ENCODE measurements around the gene PDP2.

PDP2 gene

DNA sequence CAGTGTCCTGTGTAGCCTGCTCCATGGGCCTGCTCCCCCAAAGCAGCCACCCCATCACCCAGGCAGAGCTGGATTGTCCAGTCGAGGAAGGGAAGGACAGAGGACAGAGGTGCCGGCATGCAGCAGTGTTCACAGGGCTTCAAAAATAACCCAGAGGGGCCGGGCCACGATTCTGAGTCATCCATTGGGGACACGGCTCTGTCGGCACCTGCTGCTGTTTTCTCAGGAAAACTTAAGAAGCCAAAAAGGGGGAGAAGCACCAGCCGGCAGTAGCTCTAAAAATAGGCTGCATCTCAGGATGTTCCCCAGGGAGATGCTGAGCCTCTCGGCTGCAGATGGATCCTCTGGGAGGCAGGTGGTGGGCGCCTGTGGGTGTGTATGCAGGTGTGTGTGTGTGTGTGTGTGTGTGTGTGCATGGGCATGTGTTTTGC lies 34.5 kb upstream of the PDP2 start:
- H3K36me3 ChIP-seq (ENCODE audit: control insufficient read depth, insufficient read depth, low read length): no peaks in the 10 kb centered on the region
- no peaks in the 10 kb centered on the region for H3K4me1 ChIP-seq (ENCODE audit: control insufficient read depth, insufficient read depth, low read length)
- H3K9ac ChIP-seq (ENCODE audit: low read depth, low read length): no peak overlapping the region
- no peaks in the 10 kb centered on the region for H3K9me3 ChIP-seq (ENCODE audit: control insufficient read depth, insufficient read depth, low read length)
- H3K27ac ChIP-seq (ENCODE audit: low read depth, low read length): no peak overlapping the region
- no peak overlapping the region for H3K4me3 ChIP-seq (ENCODE audit: low read depth, low read length)
- H3K27me3 ChIP-seq (ENCODE audit: control insufficient read depth, insufficient read depth, low read length): peaks cover 60% of the 10 kb centered on the region

DNA sequence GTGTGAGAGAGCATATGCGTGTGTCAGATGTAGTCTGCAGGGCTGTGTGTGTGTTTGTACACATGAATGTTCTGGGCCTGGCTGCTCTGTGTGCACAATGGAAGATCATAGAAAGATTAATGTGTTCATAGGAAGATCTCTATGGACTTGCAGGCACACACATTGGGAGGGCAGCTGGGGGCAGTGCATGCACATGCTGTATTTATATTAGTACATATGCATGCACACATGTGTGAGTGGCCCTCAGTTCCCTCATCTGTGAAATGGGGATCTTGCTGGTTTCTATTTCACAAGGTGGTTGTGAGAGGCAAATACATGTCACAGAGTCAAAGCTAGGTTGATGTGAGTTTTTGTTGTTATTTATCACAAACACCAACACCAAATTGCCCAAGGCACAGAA lies 34.0 kb upstream of the PDP2 start:
- no peaks in the 10 kb centered on the region for H3K36me3 ChIP-seq (ENCODE audit: control insufficient read depth, insufficient read depth, low read length)
- H3K27me3 ChIP-seq (ENCODE audit: control insufficient read depth, insufficient read depth, low read length): peaks cover 59% of the 10 kb centered on the region
- no peak overlapping the region for H3K4me3 ChIP-seq (ENCODE audit: low read depth, low read length)
- H3K9me3 ChIP-seq (ENCODE audit: control insufficient read depth, insufficient read depth, low read length): no peaks in the 10 kb centered on the region
- no peak overlapping the region for H3K27ac ChIP-seq (ENCODE audit: low read depth, low read length)
- H3K4me1 ChIP-seq (ENCODE audit: control insufficient read depth, insufficient read depth, low read length): no peaks in the 10 kb centered on the region
- H3K9ac ChIP-seq (ENCODE audit: low read depth, low read length): no peak overlapping the region

DNA sequence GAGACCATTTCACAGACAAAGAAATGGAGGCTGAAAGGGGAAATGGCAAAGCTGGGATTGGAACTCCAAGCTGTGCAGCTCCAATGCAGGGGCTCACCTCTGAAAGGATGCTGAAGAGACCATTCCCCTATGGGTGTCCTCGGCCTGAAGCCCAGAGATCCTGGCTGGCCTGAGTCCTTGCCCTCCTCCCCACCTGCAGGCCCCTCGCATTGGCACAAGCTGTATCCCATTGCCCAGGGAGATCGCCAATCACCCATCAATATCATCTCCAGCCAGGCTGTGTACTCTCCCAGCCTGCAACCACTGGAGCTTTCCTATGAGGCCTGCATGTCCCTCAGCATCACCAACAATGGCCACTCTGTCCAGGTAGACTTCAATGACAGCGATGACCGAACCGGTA lies 33.5 kb upstream of the PDP2 start:
- no peaks in the 10 kb centered on the region for H3K36me3 ChIP-seq (ENCODE audit: control insufficient read depth, insufficient read depth, low read length)
- no peak overlapping the region for H3K9ac ChIP-seq (ENCODE audit: low read depth, low read length)
- no peak overlapping the region for H3K4me3 ChIP-seq (ENCODE audit: low read depth, low read length)
- H3K9me3 ChIP-seq (ENCODE audit: control insufficient read depth, insufficient read depth, low read length): no peaks in the 10 kb centered on the region
- H3K27me3 ChIP-seq (ENCODE audit: control insufficient read depth, insufficient read depth, low read length): peaks cover 55% of the 10 kb centered on the region
- no peak overlapping the region for H3K27ac ChIP-seq (ENCODE audit: low read depth, low read length)
- H3K4me1 ChIP-seq (ENCODE audit: control insufficient read depth, insufficient read depth, low read length): no peaks in the 10 kb centered on the region

DNA sequence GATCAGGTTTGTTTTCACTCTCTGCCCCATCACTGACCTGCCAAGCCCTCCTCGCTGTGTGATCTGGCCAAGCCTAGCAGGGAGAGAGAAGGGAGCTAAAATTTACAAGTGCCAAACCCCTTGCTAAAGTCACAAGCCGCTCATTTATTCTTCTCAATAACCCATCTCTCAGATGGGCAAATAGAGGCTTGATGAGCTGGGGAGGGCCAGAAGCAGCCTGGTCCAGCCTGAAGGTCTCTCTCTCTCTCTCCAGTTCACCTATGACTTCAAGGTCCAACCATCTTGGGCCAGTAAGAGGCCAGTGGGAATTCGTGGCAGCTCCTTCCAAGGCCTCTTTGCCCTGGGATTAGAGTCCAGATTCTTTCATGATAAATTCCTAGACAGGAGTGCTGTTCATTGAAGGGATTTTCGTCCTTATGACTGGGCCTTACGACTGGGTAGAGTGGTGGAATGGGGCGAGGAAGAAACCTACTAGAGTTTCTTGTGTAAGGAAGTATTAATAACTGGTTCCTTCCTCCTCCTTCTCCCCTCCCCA lies 32.7 kb upstream of the PDP2 start:
- H3K4me1 ChIP-seq (ENCODE audit: control insufficient read depth, insufficient read depth, low read length): no peaks in the 10 kb centered on the region
- no peak overlapping the region for H3K4me3 ChIP-seq (ENCODE audit: low read depth, low read length)
- no peak overlapping the region for H3K27ac ChIP-seq (ENCODE audit: low read depth, low read length)
- H3K36me3 ChIP-seq (ENCODE audit: control insufficient read depth, insufficient read depth, low read length): no peaks in the 10 kb centered on the region
- no peaks in the 10 kb centered on the region for H3K9me3 ChIP-seq (ENCODE audit: control insufficient read depth, insufficient read depth, low read length)
- H3K27me3 ChIP-seq (ENCODE audit: control insufficient read depth, insufficient read depth, low read length): peaks cover 50% of the 10 kb centered on the region
- no peak overlapping the region for H3K9ac ChIP-seq (ENCODE audit: low read depth, low read length)

DNA sequence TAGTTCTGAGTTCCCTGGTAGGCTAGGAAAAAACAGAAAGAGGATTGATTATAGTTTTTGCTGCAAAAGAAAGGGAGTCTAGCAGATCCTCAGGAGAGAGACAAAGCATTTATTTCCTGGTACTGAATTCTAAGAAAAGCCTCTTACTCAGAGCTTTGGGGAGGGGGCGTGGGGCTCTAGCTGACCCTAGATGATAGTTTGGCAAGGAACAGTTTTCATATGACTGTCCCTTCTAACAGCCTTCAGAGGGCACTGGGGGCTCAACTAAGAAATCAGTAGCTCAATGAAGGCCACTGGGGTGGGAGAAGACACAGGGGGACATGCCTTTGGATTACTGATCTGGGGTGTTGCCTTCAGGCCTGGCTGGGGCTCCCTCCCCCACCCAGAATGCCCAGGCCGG lies 32.1 kb upstream of the PDP2 start:
- Histone ChIP-seq H3K4me1 (ENCODE audit: control insufficient read depth, insufficient read depth, low read length) (no peaks in the 10 kb centered on the region), H3K27ac (ENCODE audit: low read depth, low read length) (no peak overlapping the region), H3K4me3 (ENCODE audit: low read depth, low read length) (no peak overlapping the region), H3K9me3 (ENCODE audit: control insufficient read depth, insufficient read depth, low read length) (no peaks in the 10 kb centered on the region), H3K27me3 (ENCODE audit: control insufficient read depth, insufficient read depth, low read length) (peaks cover 45% of the 10 kb centered on the region), H3K9ac (ENCODE audit: low read depth, low read length) (no peak overlapping the region), H3K36me3 (ENCODE audit: control insufficient read depth, insufficient read depth, low read length) (no peaks in the 10 kb centered on the region)

DNA sequence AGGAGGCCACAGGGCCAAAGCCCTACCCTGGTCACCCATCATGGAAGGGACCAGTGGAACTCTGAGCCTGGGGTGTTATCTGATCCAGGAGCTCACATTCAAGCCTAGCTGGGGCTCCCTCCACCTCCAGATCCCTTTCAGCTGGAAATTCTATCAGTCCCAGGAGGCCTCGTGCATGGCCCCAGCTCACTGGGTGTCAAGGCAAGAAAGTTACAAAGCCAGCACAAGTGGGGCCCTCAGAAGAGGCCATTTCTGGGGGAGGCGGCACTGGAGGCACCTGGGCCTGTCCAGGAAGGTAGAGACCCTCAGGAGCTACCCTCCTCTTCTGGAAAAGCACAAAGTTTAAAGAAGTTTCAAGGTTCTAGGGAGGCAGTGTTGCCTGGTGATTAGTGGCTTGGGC lies 31.3 kb upstream of the PDP2 start:
- H3K27ac ChIP-seq (ENCODE audit: low read depth, low read length): no peak overlapping the region
- H3K9me3 ChIP-seq (ENCODE audit: control insufficient read depth, insufficient read depth, low read length): no peaks in the 10 kb centered on the region
- no peak overlapping the region for H3K4me3 ChIP-seq (ENCODE audit: low read depth, low read length)
- peaks cover 36% of the 10 kb centered on the region for H3K27me3 ChIP-seq (ENCODE audit: control insufficient read depth, insufficient read depth, low read length)
- H3K36me3 ChIP-seq (ENCODE audit: control insufficient read depth, insufficient read depth, low read length): no peaks in the 10 kb centered on the region
- no peaks in the 10 kb centered on the region for H3K4me1 ChIP-seq (ENCODE audit: control insufficient read depth, insufficient read depth, low read length)
- H3K9ac ChIP-seq (ENCODE audit: low read depth, low read length): no peak overlapping the region

DNA sequence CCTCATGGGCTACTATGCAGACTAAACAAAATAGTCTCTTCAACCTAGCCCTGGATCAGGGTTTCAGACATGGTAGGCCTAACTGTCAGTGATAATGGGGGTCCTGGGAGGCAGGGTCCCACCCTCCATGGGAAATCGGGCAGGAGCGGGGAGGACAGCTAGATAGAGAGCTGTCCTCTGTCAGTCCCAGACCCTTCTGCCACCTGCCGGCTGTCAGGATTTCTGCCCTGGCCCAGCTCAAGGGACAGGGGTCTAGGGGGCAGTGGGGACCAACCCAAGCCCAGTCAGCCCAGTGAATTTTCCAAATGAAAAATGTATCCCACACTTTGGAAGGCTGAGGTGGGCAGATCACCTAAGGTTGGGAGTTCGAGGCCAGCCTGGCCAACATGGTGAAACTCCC lies 30.8 kb upstream of the PDP2 start:
- Histone ChIP-seq H3K4me1 (ENCODE audit: control insufficient read depth, insufficient read depth, low read length) (no peaks in the 10 kb centered on the region), H3K9ac (ENCODE audit: low read depth, low read length) (no peak overlapping the region), H3K9me3 (ENCODE audit: control insufficient read depth, insufficient read depth, low read length) (no peaks in the 10 kb centered on the region), H3K4me3 (ENCODE audit: low read depth, low read length) (no peak overlapping the region), H3K27ac (ENCODE audit: low read depth, low read length) (no peak overlapping the region), H3K27me3 (ENCODE audit: control insufficient read depth, insufficient read depth, low read length) (peaks cover 31% of the 10 kb centered on the region), H3K36me3 (ENCODE audit: control insufficient read depth, insufficient read depth, low read length) (no peaks in the 10 kb centered on the region)

DNA sequence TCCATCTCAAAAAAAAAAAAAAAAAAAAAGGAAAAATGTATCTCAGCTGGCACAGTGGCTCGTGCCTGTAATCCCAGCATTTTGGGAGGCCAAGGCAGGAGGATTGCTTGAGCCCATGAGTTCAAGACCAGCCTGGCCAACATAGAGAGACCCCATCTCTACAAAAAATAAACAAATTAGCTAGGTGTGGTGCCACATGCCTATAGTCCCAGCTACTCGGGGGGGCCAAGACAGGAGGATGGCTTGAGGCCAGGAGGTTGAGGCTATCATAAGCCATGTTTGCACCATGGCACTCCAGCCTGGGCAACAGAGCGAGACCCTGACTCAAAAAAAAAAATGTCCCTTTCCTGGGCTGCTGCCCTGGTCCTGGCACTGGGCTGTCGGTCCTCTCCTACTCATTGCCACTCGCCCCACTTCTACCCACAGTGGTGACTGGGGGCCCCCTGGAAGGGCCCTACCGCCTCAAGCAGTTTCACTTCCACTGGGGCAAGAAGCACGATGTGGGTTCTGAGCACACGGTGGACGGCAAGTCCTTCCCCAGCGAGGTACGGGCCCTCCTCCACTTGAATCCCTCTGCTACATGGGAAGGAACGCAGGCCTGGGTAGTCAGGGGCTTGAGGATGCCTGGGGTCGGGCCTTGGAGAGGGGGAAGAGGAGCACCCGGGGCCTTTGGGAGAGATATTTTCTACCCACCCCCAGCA lies 30.1 kb upstream of the PDP2 start:
- H3K27ac ChIP-seq (ENCODE audit: low read depth, low read length): no peak overlapping the region
- H3K36me3 ChIP-seq (ENCODE audit: control insufficient read depth, insufficient read depth, low read length): no peaks in the 10 kb centered on the region
- H3K4me3 ChIP-seq (ENCODE audit: low read depth, low read length): no peak overlapping the region
- H3K27me3 ChIP-seq (ENCODE audit: control insufficient read depth, insufficient read depth, low read length): peaks cover 24% of the 10 kb centered on the region
- no peaks in the 10 kb centered on the region for H3K9me3 ChIP-seq (ENCODE audit: control insufficient read depth, insufficient read depth, low read length)
- H3K4me1 ChIP-seq (ENCODE audit: control insufficient read depth, insufficient read depth, low read length): no peaks in the 10 kb centered on the region
- H3K9ac ChIP-seq (ENCODE audit: low read depth, low read length): no peak overlapping the region

DNA sequence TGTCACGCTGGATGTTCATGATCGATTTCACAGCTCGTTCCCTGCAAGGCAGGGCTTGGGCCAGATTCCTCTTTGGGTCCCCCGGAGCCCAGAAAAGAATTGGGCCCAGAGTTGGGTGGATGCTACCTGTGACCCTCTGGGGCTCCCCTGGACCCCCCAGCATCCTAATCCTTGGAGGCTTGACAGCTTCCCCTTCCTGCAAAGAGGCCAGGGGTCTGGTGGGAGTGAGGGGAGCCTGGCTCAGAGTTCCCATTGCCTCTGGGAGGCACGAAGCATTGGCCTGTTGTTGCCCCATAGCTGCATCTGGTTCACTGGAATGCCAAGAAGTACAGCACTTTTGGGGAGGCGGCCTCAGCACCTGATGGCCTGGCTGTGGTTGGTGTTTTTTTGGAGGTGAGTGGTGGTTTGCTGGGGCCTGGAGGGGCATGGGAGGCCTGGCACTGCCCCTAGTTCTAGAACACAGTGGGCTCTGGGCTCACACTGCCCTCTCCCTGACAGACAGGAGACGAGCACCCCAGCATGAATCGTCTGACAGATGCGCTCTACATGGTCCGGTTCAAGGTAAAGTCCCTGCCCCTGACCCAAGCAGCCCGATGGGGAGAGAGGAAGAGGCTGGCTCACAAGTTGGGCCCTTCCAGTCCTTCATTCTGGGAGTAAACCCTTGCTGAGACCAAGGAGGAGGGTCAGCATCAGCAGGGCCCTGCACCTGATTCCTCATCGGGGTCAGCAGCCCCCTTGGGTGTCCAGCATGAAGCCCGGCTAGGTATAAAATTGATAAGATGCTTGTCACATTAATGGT lies 28.9 kb upstream of the PDP2 start:
- Histone ChIP-seq H3K4me3 (ENCODE audit: low read depth, low read length) (no peak overlapping the region), H3K27me3 (ENCODE audit: control insufficient read depth, insufficient read depth, low read length) (peaks cover 13% of the 10 kb centered on the region), H3K4me1 (ENCODE audit: control insufficient read depth, insufficient read depth, low read length) (no peaks in the 10 kb centered on the region)

DNA sequence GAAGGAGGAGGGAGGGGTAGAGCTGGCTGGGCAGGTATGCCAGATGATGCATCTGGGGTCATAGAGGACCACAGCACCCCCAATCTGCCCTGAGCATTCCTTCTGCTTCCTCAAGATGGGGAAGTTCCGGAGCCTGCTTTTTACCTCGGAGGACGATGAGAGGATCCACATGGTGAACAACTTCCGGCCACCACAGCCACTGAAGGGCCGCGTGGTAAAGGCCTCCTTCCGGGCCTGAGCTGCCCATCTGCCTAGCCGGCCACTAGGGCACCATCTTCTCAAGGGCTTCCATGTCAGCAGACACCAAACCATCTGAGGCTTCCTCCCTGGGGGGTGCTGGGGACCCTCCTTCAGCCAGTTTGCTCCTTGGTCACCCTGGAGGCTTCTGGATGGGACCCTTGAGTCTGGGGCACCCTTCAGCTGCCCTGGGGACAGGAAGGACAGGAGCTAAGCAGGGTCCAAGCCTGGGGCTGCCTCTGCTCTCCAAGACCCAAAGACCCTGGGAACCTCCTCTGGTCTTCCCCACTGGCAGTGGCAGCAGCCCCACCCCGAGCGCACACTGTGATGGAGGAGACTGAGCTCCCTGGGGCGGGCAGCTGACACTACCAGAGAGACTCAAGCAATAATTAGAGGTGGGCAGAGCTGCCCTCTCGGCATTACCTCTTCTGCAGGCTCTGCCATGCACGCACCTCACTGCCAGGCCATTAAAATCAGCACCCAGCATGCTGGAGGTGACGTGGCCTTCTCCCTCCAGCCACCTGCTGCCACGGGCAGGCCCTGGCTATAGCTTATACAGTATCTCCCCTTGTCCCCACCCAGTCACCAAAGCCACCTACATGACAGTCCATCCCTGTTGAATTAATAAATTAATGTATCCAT lies 26.8 kb upstream of the PDP2 start:
- no peak overlapping the region for H3K9ac ChIP-seq (ENCODE audit: low read depth, low read length)
- H3K27ac ChIP-seq (ENCODE audit: low read depth, low read length): no peak overlapping the region
- no peaks in the 10 kb centered on the region for H3K4me1 ChIP-seq (ENCODE audit: control insufficient read depth, insufficient read depth, low read length)
- H3K9me3 ChIP-seq (ENCODE audit: control insufficient read depth, insufficient read depth, low read length): no peaks in the 10 kb centered on the region
- no peaks in the 10 kb centered on the region for H3K36me3 ChIP-seq (ENCODE audit: control insufficient read depth, insufficient read depth, low read length)
- H3K27me3 ChIP-seq (ENCODE audit: control insufficient read depth, insufficient read depth, low read length): no peaks in the 10 kb centered on the region
- H3K4me3 ChIP-seq (ENCODE audit: low read depth, low read length): no peak overlapping the region

More for the DNA sequence above, 28.9 kb upstream of the PDP2 start:
- H3K9ac ChIP-seq (ENCODE audit: low read depth, low read length): no peak overlapping the region
- H3K9me3 ChIP-seq (ENCODE audit: control insufficient read depth, insufficient read depth, low read length): no peaks in the 10 kb centered on the region
- H3K36me3 ChIP-seq (ENCODE audit: control insufficient read depth, insufficient read depth, low read length): no peaks in the 10 kb centered on the region
- no peak overlapping the region for H3K27ac ChIP-seq (ENCODE audit: low read depth, low read length)

Data from HUES48 (cell line).